Neural progenitor cell (in vitro differentiated cells): Measurements from ENCODE around the gene RRP8. TPM values are rescaled to one million over a fixed set of nuclear protein-coding genes. Genes with fewer than 3 reads are reported as not detected.

Source experiments
- DNase-seq: peaks from one replicate; pipeline ENCODE4 v3.0.0-alpha.2; 2016; ENCODE audit warnings: low spot score
- H2AFZ ChIP-seq: fragments of 200-600 bp; sonication (generic); replicated peaks from 2 replicates; pipeline ENCODE4 v1.6.1; 2016; ENCODE audit warnings: antibody characterized with exemption
- H3F3A ChIP-seq: fragments of 200-600 bp; sonication (generic); 2 replicates; pipeline ENCODE4 v1.6.1; 2016; ENCODE audit warnings: antibody characterized with exemption, low read depth
- H3K27ac ChIP-seq: fragments of 200-600 bp; sonication (generic); 2 replicates; pipeline ENCODE4 v1.5.1; 2016; ENCODE audit warnings: mild to moderate bottlenecking
- H3K27me3 ChIP-seq: fragments of 200-600 bp; sonication (generic); 2 replicates; pipeline ENCODE4 v1.6.1; 2016; ENCODE audit warnings: mild to moderate bottlenecking, moderate library complexity
- H3K36me3 ChIP-seq: fragments of 200-600 bp; sonication (generic); 2 replicates; pipeline ENCODE4 v1.5.1; 2016
- H3K4me1 ChIP-seq: fragments of 200-600 bp; sonication (generic); 2 replicates; pipeline ENCODE4 v1.6.1; 2016; ENCODE audit warnings: mixed run types
- H3K4me2 ChIP-seq: fragments of 200-600 bp; sonication (generic); 2 replicates; pipeline ENCODE4 v1.6.1; 2016
- H3K4me3 ChIP-seq: fragments of 200-600 bp; sonication (generic); 2 replicates; pipeline ENCODE4 v1.5.1; 2016
- H3K79me2 ChIP-seq: fragments of 200-600 bp; sonication (generic); 2 replicates; pipeline ENCODE4 v1.6.1; 2016; ENCODE audit warnings: low read depth
- H3K9ac ChIP-seq: fragments of 200-600 bp; sonication (generic); 2 replicates; pipeline ENCODE4 v1.6.1; 2016
- H3K9me3 ChIP-seq: fragments of 200-600 bp; sonication (generic); 2 replicates; pipeline ENCODE4 v1.5.1; 2016; ENCODE audit warnings: low read depth
- H4K20me1 ChIP-seq: fragments of 200-600 bp; sonication (generic); 2 replicates; pipeline ENCODE4 v1.6.1; 2016; ENCODE audit warnings: low read depth
- H3K27ac Mint-ChIP-seq: 3 replicates; pipeline ENCODE4 v1.8.0; 2021; ENCODE audit warnings: mixed read lengths
- H3K27me3 Mint-ChIP-seq: 2 replicates; pipeline ENCODE4 v1.8.0; 2022; ENCODE audit warnings: low read depth, mild to moderate bottlenecking, inconsistent platforms, moderate library complexity, mixed read lengths; ENCODE audit not compliant: insufficient read depth
- H3K36me3 Mint-ChIP-seq: 3 replicates; pipeline ENCODE4 v1.8.0; 2021; ENCODE audit warnings: mixed read lengths
- H3K4me1 Mint-ChIP-seq: 3 replicates; pipeline ENCODE4 v1.8.0; 2021; ENCODE audit warnings: mixed read lengths
- H3K4me3 Mint-ChIP-seq: 3 replicates; pipeline ENCODE4 v1.8.0; 2021; ENCODE audit warnings: mild to moderate bottlenecking, moderate library complexity, mixed read lengths
- H3K9me3 Mint-ChIP-seq: 3 replicates; pipeline ENCODE4 v1.8.0; 2020; ENCODE audit warnings: mixed read lengths
- CTCF ChIP-seq: fragments of 200-600 bp; sonication (generic); IDR thresholded peaks from 2 replicates; pipeline ENCODE4 v1.5.1; 2017; ENCODE audit warnings: antibody characterized with exemption, mild to moderate bottlenecking
- EZH2 ChIP-seq: fragments of 200-600 bp; sonication (generic); IDR thresholded peaks from 2 replicates; pipeline ENCODE4 v1.6.1; 2017; ENCODE audit warnings: antibody characterized with exemption, mild to moderate bottlenecking, moderate library complexity
- EZH2phosphoT487 ChIP-seq: fragments of 200-600 bp; sonication (generic); IDR thresholded peaks from 2 replicates; pipeline ENCODE4 v1.6.1; 2017; ENCODE audit warnings: antibody characterized with exemption
- total RNA-seq: library from RNA; depleted of rRNA; stranded (reverse); fragments of >200 nt; gene quantifications from 2 replicates; pipeline ENCODE4 v1.2.3, GENCODE V29; 2015; ENCODE audit warnings: low replicate concordance

RRP8 gene
- total RNA-seq, 1 donor from 2014 or later, result 16.0 TPM

DNA sequence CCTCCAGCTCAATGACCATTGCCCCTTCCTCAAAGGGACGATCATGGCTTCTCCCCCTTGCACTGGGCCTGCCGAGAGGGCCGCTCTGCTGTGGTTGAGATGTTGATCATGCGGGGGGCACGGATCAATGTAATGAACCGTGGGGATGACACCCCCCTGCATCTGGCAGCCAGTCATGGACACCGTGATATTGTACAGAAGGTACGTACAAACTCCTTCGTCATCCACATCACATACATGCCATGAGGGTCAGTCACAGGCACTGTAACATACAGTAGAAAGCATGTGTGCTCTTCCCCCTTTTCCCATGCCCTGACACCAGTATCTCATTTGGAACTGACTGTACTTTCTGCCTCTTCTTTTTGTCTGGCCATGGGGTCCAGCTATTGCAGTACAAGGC, 4.6 kb upstream of the RRP8 start:
- no peaks in the 10 kb centered on the region for H3K9me3 Mint-ChIP-seq
- Histone ChIP-seq H3F3A (peaks cover 46% of the 10 kb centered on the region), H3K4me2 (no peak overlapping the region), H2AFZ (no peak overlapping the region), H3K4me1 (peaks cover 21% of the 10 kb centered on the region), H4K20me1 (peaks cover 7% of the 10 kb centered on the region), H3K36me3 (peaks cover 4% of the 10 kb centered on the region), H3K9ac (no peak overlapping the region), H3K79me2 (peaks cover 65% of the 10 kb centered on the region), H3K27ac (no peak overlapping the region), H3K4me3 (no peak overlapping the region), H3K9me3 (no peaks in the 10 kb centered on the region), H3K27me3 (no peaks in the 10 kb centered on the region)
- peaks cover 30% of the 10 kb centered on the region for H3K4me1 Mint-ChIP-seq
- H3K36me3 Mint-ChIP-seq, result peaks cover 28% of the 10 kb centered on the region
- H3K4me3 Mint-ChIP-seq, result no peak overlapping the region
- DNase-seq, result no peak
- TF ChIP-seq CTCF (no peak), EZH2 (no peak), EZH2phosphoT487 (no peak)
- H3K27me3 Mint-ChIP-seq, result peaks cover 9% of the 10 kb centered on the region
- peak overlapping the region; percentile 99 for H3K27ac Mint-ChIP-seq

GRCh38 chr11:6607190-6607795, 3.9 kb upstream of the RRP8 start:
- Mint-ChIP-seq H3K27ac (peak overlapping the region; percentile 99), H3K9me3 (no peaks in the 10 kb centered on the region), H3K36me3 (peaks cover 28% of the 10 kb centered on the region), H3K4me3 (peak overlapping the region; percentile 72), H3K27me3 (peaks cover 9% of the 10 kb centered on the region), H3K4me1 (peaks cover 30% of the 10 kb centered on the region)
- Histone ChIP-seq H3K4me3 (no peak overlapping the region), H3F3A (peaks cover 39% of the 10 kb centered on the region), H3K36me3 (peaks cover 4% of the 10 kb centered on the region), H3K4me1 (peaks cover 22% of the 10 kb centered on the region), H2AFZ (no peak overlapping the region), H3K4me2 (peak overlapping the region; percentile 35), H3K79me2 (peaks cover 72% of the 10 kb centered on the region), H3K9me3 (no peaks in the 10 kb centered on the region), H3K27ac (peak overlapping the region; percentile 65), H4K20me1 (peaks cover 7% of the 10 kb centered on the region), H3K9ac (peak overlapping the region; percentile 10), H3K27me3 (no peaks in the 10 kb centered on the region)
- TF ChIP-seq CTCF, result no peak
- TF ChIP-seq EZH2phosphoT487, result no peak
- no peak for TF ChIP-seq EZH2
- DNase-seq, result no peak

GRCh38 chr11:6606471-6607189, 3.2 kb upstream of the RRP8 start:
- Histone ChIP-seq H3K27me3 (no peaks in the 10 kb centered on the region), H3K9me3 (no peaks in the 10 kb centered on the region), H2AFZ (no peak overlapping the region), H3K4me2 (peak overlapping the region; percentile 59), H3K36me3 (peaks cover 4% of the 10 kb centered on the region), H3K4me1 (peaks cover 23% of the 10 kb centered on the region), H4K20me1 (peaks cover 7% of the 10 kb centered on the region), H3K9ac (no peak overlapping the region), H3K79me2 (peaks cover 76% of the 10 kb centered on the region), H3F3A (peaks cover 37% of the 10 kb centered on the region), H3K27ac (peak overlapping the region; percentile 87), H3K4me3 (peak overlapping the region; percentile 13)
- H3K27ac Mint-ChIP-seq, result peak overlapping the region; percentile 99
- H3K36me3 Mint-ChIP-seq, result peaks cover 28% of the 10 kb centered on the region
- peaks cover 9% of the 10 kb centered on the region for H3K27me3 Mint-ChIP-seq
- peak; percentile 95 for DNase-seq
- H3K4me1 Mint-ChIP-seq, result peaks cover 30% of the 10 kb centered on the region
- no peaks in the 10 kb centered on the region for H3K9me3 Mint-ChIP-seq
- H3K4me3 Mint-ChIP-seq, result peak overlapping the region; percentile 72
- no peak for TF ChIP-seq EZH2
- no peak for TF ChIP-seq CTCF
- TF ChIP-seq EZH2phosphoT487, result no peak
